SW 1271 (cell line): ENCODE results near the gene NME8.

Experiments used
- DNase-seq, 2 experiments: peaks; one replicate each; lab custom pipeline; 2025; lab: John Stamatoyannopoulos, UW

NME8 gene

GRCh38 chr7:37933018-37933566 is 84.7 kb downstream of the NME8 start:
- no peak for DNase-seq

DNA sequence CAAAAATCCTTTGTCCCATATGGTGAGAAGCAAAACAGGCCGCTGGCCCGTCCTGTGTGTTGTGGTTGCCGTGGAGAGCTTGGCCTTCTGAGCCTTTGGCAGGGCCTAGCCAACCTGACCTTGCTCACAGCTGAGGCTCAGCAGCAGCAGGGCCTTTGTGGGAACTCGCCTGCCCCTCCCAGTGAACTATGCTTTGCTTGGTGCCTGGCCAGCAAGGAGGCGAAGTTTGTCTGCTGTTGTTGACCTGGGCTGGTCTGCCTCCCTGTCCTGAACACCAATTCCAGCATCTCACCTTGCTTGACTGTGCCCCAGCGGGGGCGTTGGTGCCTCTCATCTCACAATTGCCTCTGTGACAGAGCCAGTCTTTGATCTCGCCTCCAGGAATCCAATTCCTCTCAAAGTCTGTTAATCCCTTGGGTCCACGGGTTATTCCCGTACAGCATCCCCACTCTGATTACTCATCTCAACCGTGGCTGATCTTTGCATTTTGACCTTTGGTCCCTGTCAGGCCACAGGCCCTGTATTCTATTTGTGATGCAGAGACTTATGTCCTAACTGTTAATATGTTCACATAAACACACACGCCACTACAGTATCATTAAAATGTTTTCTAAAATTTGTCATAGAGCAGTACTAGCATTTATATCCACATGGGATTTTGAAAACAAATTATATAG is 94.7 kb downstream of the NME8 start:
- DNase-seq, result no peak

- no peak for DNase-seq
These were observed 95.7 kb downstream of the NME8 start for GRCh38 chr7:37943905-37944736.

- no peak for DNase-seq
These were observed 96.3 kb downstream of the NME8 start for GRCh38 chr7:37944737-37945054.

GRCh38 chr7:37945336-37945735 is 96.9 kb downstream of the NME8 start:
- no peak for DNase-seq

GRCh38 chr7:37947138-37947940 is 98.9 kb downstream of the NME8 start:
- DNase-seq, result no peak

DNA sequence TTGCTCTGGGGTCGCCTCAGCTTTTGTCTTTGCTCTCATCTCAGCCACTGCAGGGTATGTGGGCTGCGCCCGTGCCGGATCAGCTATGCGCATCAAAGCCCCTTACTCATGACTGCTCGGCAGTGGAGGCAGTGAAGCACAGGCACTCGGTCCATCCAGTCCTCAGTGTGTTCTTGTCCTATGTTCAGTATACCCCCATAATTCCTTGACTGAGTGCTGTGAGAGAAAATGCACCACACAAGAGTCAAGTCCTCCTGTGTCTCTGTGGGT is 99.5 kb downstream of the NME8 start:
- no peak for DNase-seq
